ENCODE data around the gene ANKH.

- no peak for TF ChIP-seq CTCF (IDR thresholded peaks at IDR 0.05)
- no peak for TF ChIP-seq POLR2A (IDR thresholded peaks at IDR 0.05)
These were observed 80.7 kb downstream of the ANKH start for GRCh38 chr5:14790911-14791310.
